IMR-90 (cell line): ENCODE measurements around the gene SOX1. TPM values are rescaled to one million over a fixed set of nuclear protein-coding genes. Genes with fewer than 3 reads are reported as not detected.

Experiments
- ATAC-seq: fragments of 200-7000 bp; cut with Tn5 transposase; 2 replicates; pipeline ENCODE4 v1.9.1; 2020; ENCODE audit warnings: low read depth, mild to moderate bottlenecking, moderate library complexity
- BruUV-seq: library from RNA; stranded (reverse); fragments of 400-500 nt; replicated peaks from 2 replicates; lab custom pipeline; 2021; lab: Mats Ljungman, UMichigan
- CTCF ChIA-PET: fragments of 300-600 bp; formaldehyde crosslinking; extraction: SDS; loops from one replicate; lab custom pipeline; 2021; ENCODE audit warnings: antibody characterized with exemption; lab: Yijun Ruan, JAX
- POLR2A ChIA-PET: fragments of 300-600 bp; sonication (Branson Sonifier 250); formaldehyde crosslinking; loops from one replicate; lab custom pipeline; 2022; ENCODE audit warnings: antibody characterized with exemption; ENCODE audit not compliant: unreplicated experiment; lab: Charles Lee
- DNase-seq: peaks from one replicate; pipeline ENCODE4 v3.0.0; 2013
- H2AFZ ChIP-seq: replicated peaks from 2 replicates; pipeline ENCODE3; 2013; ENCODE audit warnings: low read length, mild to moderate bottlenecking; ENCODE audit not compliant: poor library complexity
- H2AK5ac ChIP-seq: 2 replicates; pipeline ENCODE4 v1.6.1; 2013; ENCODE audit warnings: low read depth, low read length, inconsistent platforms
- H2AK9ac ChIP-seq: replicated peaks from 2 replicates; pipeline ENCODE3; 2013; ENCODE audit warnings: mild to moderate bottlenecking, low read depth, low read length, moderate library complexity; ENCODE audit not compliant: poor library complexity
- H2BK120ac ChIP-seq: 2 replicates; pipeline ENCODE4 v1.6.1; 2013; ENCODE audit warnings: low read depth, low read length, inconsistent platforms
- H2BK15ac ChIP-seq: 3 replicates; pipeline ENCODE4 v1.6.1; 2013; ENCODE audit warnings: low read depth, low read length, inconsistent platforms
- H2BK20ac ChIP-seq: 2 replicates; pipeline ENCODE4 v1.6.1; 2013; ENCODE audit warnings: low read depth, mild to moderate bottlenecking, inconsistent platforms, low read length, moderate library complexity
- H2BK5ac ChIP-seq: 2 replicates; pipeline ENCODE4 v1.6.1; 2013; ENCODE audit warnings: mild to moderate bottlenecking, low read depth, low read length, inconsistent platforms; ENCODE audit not compliant: poor library complexity, severe bottlenecking
- H3K14ac ChIP-seq: replicated peaks from 2 replicates; pipeline ENCODE4 v1.6.1; 2013; ENCODE audit warnings: low read depth, low read length, inconsistent platforms
- H3K18ac ChIP-seq: 2 replicates; pipeline ENCODE4 v1.6.1; 2013; ENCODE audit warnings: low read depth, low read length, control low read depth
- H3K23ac ChIP-seq: 2 replicates; pipeline ENCODE4 v1.6.1; 2013; ENCODE audit warnings: low read depth, low read length, inconsistent platforms
- H3K27ac ChIP-seq: 2 replicates; pipeline ENCODE4 v1.5.1; 2013; ENCODE audit warnings: mild to moderate bottlenecking, control low read depth, low read length; ENCODE audit not compliant: insufficient read depth
- H3K27me3 ChIP-seq: 2 replicates; pipeline ENCODE4 v1.6.1; 2013; ENCODE audit warnings: low read length; ENCODE audit not compliant: control insufficient read depth, insufficient read depth
- H3K36me3 ChIP-seq: 2 replicates; pipeline ENCODE4 v1.6.1; 2013; ENCODE audit warnings: low read length, mixed read lengths; ENCODE audit not compliant: control insufficient read depth, insufficient read depth
- H3K4ac ChIP-seq: 2 replicates; pipeline ENCODE4 v1.6.1; 2013; ENCODE audit warnings: low read depth, low read length, inconsistent platforms
- H3K4me1 ChIP-seq: 2 replicates; pipeline ENCODE4 v1.6.1; 2013; ENCODE audit warnings: low read length, mixed read lengths; ENCODE audit not compliant: control insufficient read depth, insufficient read depth
- H3K4me2 ChIP-seq: 2 replicates; pipeline ENCODE4 v1.6.1; 2013; ENCODE audit warnings: low read depth, mild to moderate bottlenecking, control low read depth, low read length, moderate library complexity
- H3K4me3 ChIP-seq: 2 replicates; pipeline ENCODE4 v1.5.1; 2013; ENCODE audit warnings: low read depth, mild to moderate bottlenecking, control low read depth, low read length, moderate library complexity; ENCODE audit not compliant: insufficient read depth
- H3K56ac ChIP-seq: 2 replicates; pipeline ENCODE4 v1.6.1; 2013; ENCODE audit warnings: low read length, inconsistent platforms; ENCODE audit not compliant: insufficient read depth; ENCODE audit errors: extremely low read depth
- H3K79me1 ChIP-seq, 2 experiments: 2 replicates each; pipeline ENCODE4 v1.6.1; 2013; ENCODE audit warnings: low read length in 2 of 2, inconsistent platforms in 1 of 2, low read depth in 1 of 2
- H3K9ac ChIP-seq: 2 replicates; pipeline ENCODE4 v1.6.1; 2013; ENCODE audit warnings: low read depth, low read length, control low read depth
- H3K9me1 ChIP-seq: 2 replicates; pipeline ENCODE4 v1.6.1; 2013; ENCODE audit warnings: low read length, inconsistent platforms; ENCODE audit not compliant: insufficient read depth
- H3K9me3 ChIP-seq: 2 replicates; pipeline ENCODE4 v1.6.1; 2013; ENCODE audit warnings: low read length; ENCODE audit not compliant: control insufficient read depth, insufficient read depth
- H4K20me1 ChIP-seq: 2 replicates; pipeline ENCODE4 v1.6.1; 2013; ENCODE audit warnings: low read length, inconsistent platforms; ENCODE audit not compliant: insufficient read depth
- H4K5ac ChIP-seq: 2 replicates; pipeline ENCODE4 v1.6.1; 2013; ENCODE audit warnings: mild to moderate bottlenecking, low read depth, low read length, control low read depth
- H4K8ac ChIP-seq, 2 experiments: 2 replicates each; pipeline ENCODE4 v1.6.1; 2013; ENCODE audit warnings: low read depth in 2 of 2, low read length in 2 of 2, control low read depth in 1 of 2, inconsistent platforms in 1 of 2
- H4K91ac ChIP-seq: 2 replicates; pipeline ENCODE4 v1.6.1; 2013; ENCODE audit warnings: low read depth, low read length, inconsistent platforms; ENCODE audit not compliant: insufficient read depth
- BHLHE40 ChIP-seq: fragments of 150-350 bp; IDR thresholded peaks from 2 replicates; pipeline ENCODE4 v1.6.1; 2016; ENCODE audit warnings: mild to moderate bottlenecking, low read depth, low read length
- CEBPB ChIP-seq: IDR thresholded peaks from 2 replicates; pipeline ENCODE4 v1.6.1; 2012; ENCODE audit warnings: low read depth, low read length, improper control_type of control experiment
- CHD1 ChIP-seq: IDR thresholded peaks from 2 replicates; pipeline ENCODE4 v1.6.1; 2012; ENCODE audit warnings: low read depth, low read length, improper control_type of control experiment
- CTCF ChIP-seq: conservative IDR thresholded peaks from 2 replicates; pipeline ENCODE4 v1.5.1; 2012; ENCODE audit warnings: mild to moderate bottlenecking, low read depth, low read length, improper control_type of control experiment
- ELK1 ChIP-seq: fragments of 150-350 bp; IDR thresholded peaks from 2 replicates; pipeline ENCODE4 v1.6.1; 2016; ENCODE audit warnings: low read depth, mild to moderate bottlenecking, low read length, moderate library complexity, borderline replicate concordance
- FOS ChIP-seq: fragments of 150-350 bp; IDR thresholded peaks from 2 replicates; pipeline ENCODE4 v1.6.1; 2016; ENCODE audit warnings: low read depth, low read length
- MAFK ChIP-seq: IDR thresholded peaks from 2 replicates; pipeline ENCODE4 v1.6.1; 2012; ENCODE audit warnings: low read depth, low read length, improper control_type of control experiment
- MAZ ChIP-seq: IDR thresholded peaks from 2 replicates; pipeline ENCODE4 v1.6.1; 2012; ENCODE audit warnings: low read depth, mild to moderate bottlenecking, low read length, improper control_type of control experiment, moderate library complexity, borderline replicate concordance
- POLR2A ChIP-seq: IDR thresholded peaks from 2 replicates; pipeline ENCODE4 v1.6.1; 2012; ENCODE audit warnings: mild to moderate bottlenecking, low read depth, low read length
- RFX5 ChIP-seq: IDR thresholded peaks from 2 replicates; pipeline ENCODE4 v1.8.0; 2012; ENCODE audit warnings: low read depth, mild to moderate bottlenecking, low read length, moderate library complexity
- SMC3 ChIP-seq: fragments of 150-350 bp; IDR thresholded peaks from 2 replicates; pipeline ENCODE4 v1.6.1; 2016; ENCODE audit warnings: low read depth, mild to moderate bottlenecking, antibody characterized with exemption, low read length, moderate library complexity
- USF2 ChIP-seq: fragments of 150-350 bp; IDR thresholded peaks from 2 replicates; pipeline ENCODE4 v1.6.1; 2017; ENCODE audit warnings: mild to moderate bottlenecking, antibody characterized with exemption, low read length, low read depth
- WGBS, 2 experiments: methylation state at CpG; one replicate each; pipeline versions ENCODE4 v1.1.5 to v1.1.7; 2013; ENCODE audit warnings: missing lambda C conversion rate in 2 of 2; ENCODE audit not compliant: insufficient read length in 1 of 2; ENCODE audit errors: extremely low coverage in 2 of 2; 5-methylcytosine and 5-hydroxymethylcytosine counted together
- dilution Hi-C: fragments of 300-500 bp; cut with HindIII; formaldehyde crosslinking; loops from one replicate; pipeline ENCODE4 v1.14.3; 2018; ENCODE audit warnings: low sequenced_read_pairs; ENCODE audit not compliant: unreplicated experiment
- in situ Hi-C: fragments of 300-500 bp; cut with MboI; formaldehyde crosslinking; loops from 3 replicates; pipeline ENCODE4 v1.14.3; 2019; ENCODE audit warnings: low sequenced_read_pairs, inconsistent platforms, mixed read lengths
- intact Hi-C: fragments of 100-400 bp; cut with micrococcal nuclease; formaldehyde crosslinking; loops from 2 replicates; pipeline ENCODE4 v1.10.0; 2022
- polyA plus RNA-seq, 3 experiments: library from polyadenylated mRNA; depleted of rRNA; stranded (reverse); fragments of >200 nt; gene quantifications; 2 replicates each; pipeline ENCODE4 v1.2.3, GENCODE V29; 2012; ENCODE audit warnings: low replicate concordance in 1 of 3
- total RNA-seq: library from RNA; depleted of rRNA; stranded (reverse); fragments of >200 nt; gene quantifications from 2 replicates; pipeline ENCODE4 v1.2.3, GENCODE V29; 2012

The SOX1 gene
- total and polyA plus RNA-seq, 2 of the 4 experiments (the other 2 are of a cell fraction), result not detected

GRCh38 chr13:112052213-112052612 is 14.7 kb upstream of the SOX1 start:
- Histone ChIP-seq H2BK120ac (no peak overlapping the region), H3K27me3 (peaks cover 41% of the 10 kb centered on the region), H3K36me3 (no peaks in the 10 kb centered on the region), H3K9ac (no peak overlapping the region), H4K5ac (no peak overlapping the region), H3K4me3 (no peak overlapping the region), H3K56ac (no peak overlapping the region), H4K8ac (no peak overlapping the region), H2BK20ac (no peak overlapping the region), H3K79me1 (no peaks in the 10 kb centered on the region), H2AFZ (no peak overlapping the region), H3K14ac (no peak overlapping the region), H3K18ac (no peak overlapping the region), H2AK5ac (no peak overlapping the region), H3K27ac (no peak overlapping the region), H3K9me1 (no peaks in the 10 kb centered on the region), H3K23ac (no peak overlapping the region), H4K20me1 (no peaks in the 10 kb centered on the region), H3K4me2 (no peak overlapping the region), H3K4ac (no peak overlapping the region), H3K4me1 (no peaks in the 10 kb centered on the region), H4K91ac (no peak overlapping the region), H2BK15ac (no peak overlapping the region), H2BK5ac (no peak overlapping the region), H2AK9ac (no peak overlapping the region), H3K9me3 (peaks cover 2% of the 10 kb centered on the region; the same call in 1 of the 2 replicates)
- CTCF ChIA-PET, result no interaction called here
- no TSS peak for BruUV-seq
- WGBS, 2 experiments, result 49% methylated on average over 3 of the region's 13 CpGs; no CpG with 5 or more reads in 1 of the 2 experiments
- in situ Hi-C loops, result no loop called here
- intact Hi-C loops, result no loop called here
- ATAC-seq, result no peak
- dilution Hi-C loops, result no loop called here
- POLR2A ChIA-PET, result no interaction called here
- no peak for DNase-seq
- TF ChIP-seq MAZ (no peak), CTCF (no peak), ELK1 (no peak), USF2 (no peak), MAFK (no peak), FOS (no peak), POLR2A (no peak), BHLHE40 (no peak), CHD1 (no peak), RFX5 (no peak), CEBPB (no peak), SMC3 (no peak)
